CD14-positive monocyte (primary cell): ENCODE measurements around the gene CRADD. TPM values are rescaled to one million over a fixed set of nuclear protein-coding genes. Genes with fewer than 3 reads are reported as not detected.

Experiments
- DNase-seq, 3 donors: peaks; one replicate each; pipeline ENCODE4 v3.0.0-alpha.2; 2011 to 2022
- H2AFZ ChIP-seq: 2 replicates; pipeline ENCODE4 v1.6.0; 2012; ENCODE audit warnings: mild to moderate bottlenecking, low read depth, low read length, inconsistent platforms; ENCODE audit not compliant: insufficient read depth, poor library complexity, severe bottlenecking
- H3K27ac ChIP-seq, 2 donors: 1 replicate in 1 of 2; 2 replicates in 1 of 2; pipeline ENCODE4 v1.5.1; 2012 to 2013; ENCODE audit warnings: low read length in 2 of 2, control low read depth in 1 of 2, inconsistent platforms in 1 of 2, low read depth in 1 of 2, mild to moderate bottlenecking in 1 of 2
- H3K27me3 ChIP-seq, 2 donors: one replicate each; pipeline versions ENCODE4 v1.6.0 to v1.6.1; 2011 to 2013; ENCODE audit warnings: low read length in 2 of 2; ENCODE audit not compliant: control insufficient read depth in 2 of 2, insufficient read depth in 2 of 2
- H3K36me3 ChIP-seq, 2 donors: replicated peaks in 1 of 2; 1 replicate in 1 of 2; 2 replicates in 1 of 2; pipeline versions ENCODE4 v1.5.1 to v1.6.1; 2012 to 2013; ENCODE audit warnings: low read length in 2 of 2, control low read depth in 1 of 2, inconsistent platforms in 1 of 2, mild to moderate bottlenecking in 1 of 2; ENCODE audit not compliant: insufficient read depth in 2 of 2, control insufficient read depth in 1 of 2
- H3K4me1 ChIP-seq, 2 donors: 1 replicate in 1 of 2; 2 replicates in 1 of 2; pipeline versions ENCODE4 v1.5.1 to v1.6.1; 2012 to 2013; ENCODE audit warnings: low read length in 2 of 2, control low read depth in 1 of 2, inconsistent platforms in 1 of 2, mild to moderate bottlenecking in 1 of 2, moderate library complexity in 1 of 2; ENCODE audit not compliant: insufficient read depth in 2 of 2, control insufficient read depth in 1 of 2
- H3K4me2 ChIP-seq: replicated peaks from 2 replicates; pipeline ENCODE3; 2012; ENCODE audit warnings: low read length, moderate library complexity, mild to moderate bottlenecking; ENCODE audit not compliant: poor library complexity, severe bottlenecking; ENCODE audit errors: extremely low read depth
- H3K4me3 ChIP-seq, 3 experiments: fragments of 200-600 bp in 1 of 3; sonication (generic) in 1 of 3; replicated peaks in 1 of 3; 1 replicate in 2 of 3; 2 replicates in 1 of 3; pipeline ENCODE4 v1.5.1; 2011 to 2013; ENCODE audit warnings: low read length in 3 of 3, mild to moderate bottlenecking in 3 of 3, control low read depth in 2 of 3, low read depth in 2 of 3, inconsistent platforms in 1 of 3, moderate library complexity in 1 of 3
- H3K79me2 ChIP-seq: 2 replicates; pipeline ENCODE4 v1.6.0; 2012; ENCODE audit warnings: mild to moderate bottlenecking, control low read depth, inconsistent platforms, low read length, moderate library complexity; ENCODE audit not compliant: insufficient read depth
- H3K9ac ChIP-seq: 2 replicates; pipeline ENCODE4 v1.6.0; 2017; ENCODE audit warnings: low read length, mild to moderate bottlenecking; ENCODE audit not compliant: insufficient read depth, poor library complexity, severe bottlenecking
- H3K9me3 ChIP-seq, 2 donors: replicated peaks in 1 of 2; 1 replicate in 1 of 2; 2 replicates in 1 of 2; pipeline versions ENCODE4 v1.5.1 to v1.6.1; 2012 to 2013; ENCODE audit warnings: low read length in 2 of 2, control low read depth in 1 of 2; ENCODE audit not compliant: control insufficient read depth in 1 of 2, insufficient read depth in 1 of 2
- H4K20me1 ChIP-seq: 2 replicates; pipeline ENCODE4 v1.6.0; 2012; ENCODE audit warnings: mild to moderate bottlenecking, low read length, control low read depth, moderate library complexity; ENCODE audit not compliant: insufficient read depth
- H3K27ac Mint-ChIP-seq, 7 donors: one replicate each; pipeline ENCODE4 v1.8.0; 2020; ENCODE audit warnings: mild to moderate bottlenecking in 7 of 7, mixed read lengths in 7 of 7, moderate library complexity in 6 of 7, inconsistent platforms in 2 of 7
- H3K27me3 Mint-ChIP-seq, 3 donors: one replicate each; pipeline ENCODE4 v1.8.0; 2021 to 2022; ENCODE audit warnings: low read depth in 3 of 3, mild to moderate bottlenecking in 3 of 3, mixed read lengths in 3 of 3, moderate library complexity in 3 of 3, inconsistent platforms in 1 of 3
- H3K36me3 Mint-ChIP-seq, 2 donors: one replicate each; pipeline ENCODE4 v1.8.0; 2020; ENCODE audit warnings: mixed read lengths in 2 of 2, inconsistent platforms in 1 of 2, mild to moderate bottlenecking in 1 of 2
- H3K4me1 Mint-ChIP-seq: one replicate; pipeline ENCODE4 v1.8.0; 2020; ENCODE audit warnings: mild to moderate bottlenecking, mixed read lengths
- H3K4me3 Mint-ChIP-seq, 2 donors: one replicate each; pipeline ENCODE4 v1.8.0; 2020; ENCODE audit warnings: mild to moderate bottlenecking in 2 of 2, mixed read lengths in 2 of 2, moderate library complexity in 1 of 2
- H3K9me3 Mint-ChIP-seq, 7 donors: one replicate each; pipeline ENCODE4 v1.8.0; 2020 to 2022; ENCODE audit warnings: mixed read lengths in 7 of 7, mild to moderate bottlenecking in 6 of 7, moderate library complexity in 6 of 7, inconsistent platforms in 2 of 7
- CTCF ChIP-seq: fragments of 200-600 bp; IDR thresholded peaks from one replicate; pipeline ENCODE4 v1.8.0; 2022; ENCODE audit warnings: antibody characterized with exemption, mild to moderate bottlenecking
- WGBS: methylation state at CpG from one replicate; pipeline ENCODE4 v1.1.5; 2013; ENCODE audit warnings: missing lambda C conversion rate; ENCODE audit not compliant: insufficient coverage; 5-methylcytosine and 5-hydroxymethylcytosine counted together
- intact Hi-C, 2 donors: fragments of 100-400 bp; cut with micrococcal nuclease; formaldehyde crosslinking; loops; one replicate each; pipeline versions ENCODE4 v1.15.0 to v1.15.1; 2023
- polyA plus RNA-seq, 3 donors: library from polyadenylated mRNA; depleted of rRNA in 1 of 3; unstranded in 2 of 3; stranded (reverse) in 1 of 3; fragments of 300-500 nt in 2 of 3; fragments of >200 nt in 1 of 3; fragmentation: Illumina TruSeq in 2 of 3; gene quantifications; 1 replicate in 2 of 3; 2 replicates in 1 of 3; pipeline ENCODE4 v1.2.3, GENCODE V29; 2012 to 2021

Gene CRADD
- polyA plus RNA-seq, 3 donors, result 5.6 to 12.2 (median 11.2) TPM

GRCh38 chr12:93823616-93824391, 146.6 kb downstream of the CRADD start:
- Histone ChIP-seq H3K4me3 (no peak overlapping the region), H2AFZ (peak overlapping the region; percentile 30), H3K79me2 (no peaks in the 10 kb centered on the region), H3K9me3 (no peaks in the 10 kb centered on the region), H3K9ac (no peak overlapping the region), H3K27me3 (no peaks in the 10 kb centered on the region), H3K36me3 (no peaks in the 10 kb centered on the region), H3K27ac (no peak overlapping the region), H3K4me1 (peaks cover 4 to 11% of the 10 kb centered on the region in 2 donors), H4K20me1 (no peaks in the 10 kb centered on the region), H3K4me2 (no peak overlapping the region)
- Mint-ChIP-seq H3K27ac (no peak overlapping the region), H3K27me3 (peaks cover 0 to 1% (median 0%) of the 10 kb centered on the region in 3 donors), H3K36me3 (no peaks in the 10 kb centered on the region), H3K4me3 (no peak overlapping the region), H3K9me3 (peaks cover 0 to 2% (median 0%) of the 10 kb centered on the region in 7 donors), H3K4me1 (peaks cover 14% of the 10 kb centered on the region)
- DNase-seq, result peak in 1 of 3 donors; percentile 2
- TF ChIP-seq CTCF, result no peak
- 60% methylated on average over 4 of the region's 8 CpGs for WGBS
- intact Hi-C loops, result no loop called here

GRCh38 chr12:93824514-93825500, 147.6 kb downstream of the CRADD start:
- Histone ChIP-seq H3K4me1 (peaks cover 4 to 11% of the 10 kb centered on the region in 2 donors), H3K27me3 (no peaks in the 10 kb centered on the region), H3K36me3 (no peaks in the 10 kb centered on the region), H2AFZ (no peak overlapping the region), H3K4me3 (no peak overlapping the region), H3K79me2 (no peaks in the 10 kb centered on the region), H4K20me1 (no peaks in the 10 kb centered on the region), H3K27ac (no peak overlapping the region), H3K9ac (no peak overlapping the region), H3K4me2 (no peak overlapping the region), H3K9me3 (no peaks in the 10 kb centered on the region)
- Mint-ChIP-seq H3K27me3 (no peaks in the 10 kb centered on the region), H3K4me3 (no peak overlapping the region), H3K36me3 (no peaks in the 10 kb centered on the region), H3K4me1 (peaks cover 14% of the 10 kb centered on the region), H3K27ac (no peak overlapping the region), H3K9me3 (peaks cover 0 to 2% (median 0%) of the 10 kb centered on the region in 7 donors)
- no peak for DNase-seq
- intact Hi-C loops, result no loop called here
- TF ChIP-seq CTCF, result no peak
- WGBS, result no CpG with 5 or more reads among the region's 11 CpGs
